HG03342 (cell line): Measurements from ENCODE around the gene PTPRR.

Experiments
- ATAC-seq: cut with Tn5 transposase; IDR thresholded peaks from one replicate; pipeline ENCODE4 v1.9.1; 2021; ENCODE audit warnings: mild to moderate bottlenecking, moderate library complexity; ENCODE audit not compliant: unreplicated experiment

Gene PTPRR, protein sequence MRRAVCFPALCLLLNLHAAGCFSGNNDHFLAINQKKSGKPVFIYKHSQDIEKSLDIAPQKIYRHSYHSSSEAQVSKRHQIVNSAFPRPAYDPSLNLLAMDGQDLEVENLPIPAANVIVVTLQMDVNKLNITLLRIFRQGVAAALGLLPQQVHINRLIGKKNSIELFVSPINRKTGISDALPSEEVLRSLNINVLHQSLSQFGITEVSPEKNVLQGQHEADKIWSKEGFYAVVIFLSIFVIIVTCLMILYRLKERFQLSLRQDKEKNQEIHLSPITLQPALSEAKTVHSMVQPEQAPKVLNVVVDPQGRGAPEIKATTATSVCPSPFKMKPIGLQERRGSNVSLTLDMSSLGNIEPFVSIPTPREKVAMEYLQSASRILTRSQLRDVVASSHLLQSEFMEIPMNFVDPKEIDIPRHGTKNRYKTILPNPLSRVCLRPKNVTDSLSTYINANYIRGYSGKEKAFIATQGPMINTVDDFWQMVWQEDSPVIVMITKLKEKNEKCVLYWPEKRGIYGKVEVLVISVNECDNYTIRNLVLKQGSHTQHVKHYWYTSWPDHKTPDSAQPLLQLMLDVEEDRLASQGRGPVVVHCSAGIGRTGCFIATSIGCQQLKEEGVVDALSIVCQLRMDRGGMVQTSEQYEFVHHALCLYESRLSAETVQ

DNA sequence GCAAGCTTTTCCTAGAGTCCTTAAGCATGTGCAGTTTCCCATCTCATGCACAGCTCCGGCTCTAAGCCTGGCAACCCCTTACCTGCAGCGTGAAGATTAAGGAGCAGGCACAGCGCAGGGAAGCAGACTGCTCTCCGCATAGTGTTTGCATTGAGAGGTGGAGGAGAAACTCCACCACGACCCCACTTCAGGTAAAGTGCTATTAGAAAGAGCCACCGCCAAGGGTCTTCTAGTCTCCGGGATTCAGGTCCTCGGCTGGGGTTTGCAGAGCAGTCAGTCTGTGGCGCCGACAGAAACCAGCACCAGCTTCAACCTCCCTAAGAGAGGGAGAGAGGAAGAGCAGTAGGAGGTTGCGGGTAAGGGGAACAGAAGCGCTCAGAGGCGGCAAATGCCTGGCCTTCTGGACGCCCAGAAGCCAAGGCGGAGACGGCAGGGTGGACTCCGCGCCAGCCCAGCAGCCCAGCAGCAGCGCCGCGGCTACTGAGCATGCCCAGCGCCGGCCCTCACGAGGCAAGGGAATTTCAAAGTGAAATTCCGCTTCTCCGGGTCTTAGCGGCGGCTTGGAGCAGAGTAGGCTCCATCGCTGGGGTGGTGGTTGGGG, at the start of gene PTPRR:
Gene PTPRR (minus strand): TSS at position 488 of the 601 bp plus-strand sequence. CDS start 348 bp downstream, at position 140.
- ATAC-seq, result no peak

DNA sequence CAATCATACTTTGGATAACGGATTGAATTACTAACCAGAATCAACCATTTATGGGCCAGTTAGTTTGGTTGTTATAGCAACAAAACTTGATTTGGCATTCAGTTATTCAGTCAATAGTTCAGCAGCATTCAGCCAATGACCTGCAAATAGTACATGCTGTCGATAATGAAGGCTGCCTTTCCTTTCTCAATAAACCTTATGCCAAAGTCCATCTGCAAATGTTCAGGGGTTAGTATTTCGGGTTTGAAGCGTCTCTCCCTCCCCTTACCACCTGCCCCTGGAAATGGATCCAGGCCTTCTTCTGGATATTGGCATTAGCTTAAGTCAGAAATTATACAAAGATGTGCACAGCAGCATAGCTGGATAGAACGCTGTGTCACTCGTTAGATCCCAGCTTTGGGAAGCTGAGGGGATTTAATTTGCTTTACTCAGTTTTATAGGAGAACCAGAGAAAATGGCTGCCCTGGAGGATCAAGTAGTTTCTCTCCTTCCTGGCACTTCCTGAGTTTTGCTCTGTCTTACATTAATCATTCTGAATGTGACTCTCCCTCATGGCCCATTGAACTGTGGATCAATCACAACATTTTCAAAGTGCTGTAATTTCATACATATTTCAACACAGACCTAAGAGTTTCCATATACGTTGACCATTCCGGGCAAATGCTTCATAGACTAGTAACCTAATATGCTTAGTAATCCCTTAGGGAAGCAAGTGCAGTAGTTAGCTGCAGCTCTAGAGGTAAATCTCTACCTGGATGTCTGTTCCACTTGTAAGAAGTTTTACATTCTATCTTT, 46.7 kb upstream of the PTPRR start:
- ATAC-seq, result no peak

DNA sequence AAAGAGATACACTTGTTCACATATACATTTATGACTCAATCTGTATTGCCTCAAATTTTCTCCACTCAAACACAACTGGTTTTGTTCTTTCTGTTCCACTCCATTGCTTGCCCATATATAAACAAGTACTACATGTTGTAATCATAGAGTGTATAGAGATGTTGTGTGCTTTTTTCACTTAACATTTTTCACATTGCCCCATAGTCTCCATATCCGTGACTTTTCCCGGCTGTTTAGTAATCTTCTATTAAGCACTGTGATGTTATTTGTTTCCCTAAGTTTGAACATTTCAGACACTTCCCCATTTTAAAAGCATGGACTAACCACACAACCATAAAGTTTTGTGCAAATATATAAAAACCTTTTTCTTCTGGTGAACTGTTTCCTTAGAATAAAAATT, 45.5 kb upstream of the PTPRR start:
- ATAC-seq, result no peak

DNA sequence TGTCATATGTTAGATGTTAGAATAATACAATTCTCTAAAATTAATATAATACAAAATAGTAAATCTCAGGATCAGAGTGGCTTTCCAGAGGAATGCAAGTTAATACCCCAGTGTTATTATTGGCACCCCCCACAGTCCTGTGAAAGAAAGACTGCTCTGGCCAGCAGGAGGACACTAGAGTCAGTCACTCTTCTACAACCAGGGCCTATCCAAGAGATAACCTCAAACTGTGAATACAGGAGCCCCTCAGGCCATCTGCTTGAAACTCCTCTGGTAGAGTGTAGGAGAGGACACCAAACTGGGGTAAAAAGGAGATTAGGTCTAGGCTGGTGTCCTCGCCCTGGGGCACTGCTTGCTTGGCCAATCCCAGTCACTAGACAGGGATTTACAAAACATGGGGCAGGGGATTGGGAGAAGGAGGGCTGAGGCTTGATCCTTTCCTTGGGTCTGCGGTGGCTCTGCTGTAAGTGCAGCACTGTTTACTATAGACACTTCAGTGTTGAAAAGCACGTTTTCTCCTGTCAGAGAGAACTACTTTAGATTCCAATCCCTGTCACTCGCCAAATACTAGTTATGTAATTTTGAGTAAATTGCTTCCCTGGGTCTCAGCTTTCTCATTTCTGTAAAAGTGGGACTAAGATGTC, 44.5 kb upstream of the PTPRR start:
- ATAC-seq, result no peak

DNA sequence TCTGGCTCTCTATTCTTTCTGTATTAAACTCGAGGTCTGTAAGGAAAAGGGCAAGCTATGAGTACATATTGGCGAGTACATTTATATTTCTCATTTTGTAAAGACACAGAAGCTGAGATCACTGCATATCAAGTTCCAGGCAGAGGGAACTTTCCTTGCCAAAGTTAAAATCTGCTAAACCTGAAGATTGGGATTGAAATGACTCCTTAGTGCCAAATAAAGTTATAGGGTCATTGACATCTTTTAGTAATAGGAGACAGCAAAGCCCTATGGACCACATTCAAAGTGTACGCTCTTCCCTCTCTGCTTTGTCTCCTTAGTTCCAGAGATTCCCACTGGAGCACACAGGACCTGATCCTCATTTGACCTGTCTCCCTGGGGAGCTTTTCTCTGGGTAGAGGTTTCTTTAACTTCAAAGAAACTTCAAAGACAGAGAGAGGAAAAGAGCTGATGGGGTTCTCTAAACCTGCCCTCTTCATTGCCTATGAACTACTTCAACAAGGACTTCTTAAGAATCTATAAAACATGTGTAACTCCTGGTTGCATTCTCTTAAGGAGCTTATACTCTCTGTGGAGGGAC, 42.6 kb upstream of the PTPRR start:
- no peak for ATAC-seq

DNA sequence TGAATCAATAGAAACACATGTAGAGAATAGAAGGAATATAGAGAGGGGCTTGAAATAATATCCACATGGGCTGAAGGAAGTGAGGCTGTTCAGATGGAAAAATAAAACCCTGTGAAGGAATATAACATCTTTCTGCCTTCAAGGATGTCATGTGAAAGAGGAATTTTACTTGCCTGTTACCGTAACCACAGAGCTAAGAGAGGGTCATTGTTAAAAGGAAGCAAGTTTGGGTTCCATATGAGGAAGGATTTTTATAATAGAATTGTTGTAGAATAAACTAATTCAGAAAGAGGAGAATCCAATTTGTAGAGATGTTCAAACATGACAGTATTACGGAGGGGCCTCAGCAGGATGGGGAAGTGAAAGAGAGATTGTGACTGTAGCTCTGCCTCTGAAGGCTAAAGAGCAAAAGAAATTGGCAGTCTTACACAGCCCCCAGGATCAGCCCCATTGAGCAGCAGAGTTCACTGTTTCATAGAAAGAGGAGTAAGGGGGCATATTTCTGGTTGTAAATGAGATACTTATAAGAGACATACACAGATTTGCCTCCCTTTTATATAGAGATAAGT, 41.8 kb upstream of the PTPRR start:
- peak; percentile 73 for ATAC-seq

DNA sequence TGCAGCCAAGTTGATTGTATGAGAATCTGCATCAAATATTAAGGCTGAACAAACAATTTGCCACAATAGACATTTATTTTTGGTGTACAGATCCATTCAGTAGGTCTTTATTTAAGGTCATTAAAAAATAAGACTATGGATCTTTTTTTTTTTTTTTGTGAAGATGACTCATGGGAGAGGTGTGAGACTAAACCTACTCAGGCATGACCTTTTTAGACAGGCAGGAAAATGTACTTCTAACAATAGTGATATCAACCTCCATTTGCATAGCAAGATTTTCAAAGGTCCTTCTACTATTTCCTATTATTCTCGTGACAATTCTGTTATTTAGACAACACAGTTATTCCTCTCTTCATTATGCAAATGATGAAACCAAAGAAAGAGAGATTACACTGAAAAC, 39.9 kb upstream of the PTPRR start:
- ATAC-seq, result no peak

DNA sequence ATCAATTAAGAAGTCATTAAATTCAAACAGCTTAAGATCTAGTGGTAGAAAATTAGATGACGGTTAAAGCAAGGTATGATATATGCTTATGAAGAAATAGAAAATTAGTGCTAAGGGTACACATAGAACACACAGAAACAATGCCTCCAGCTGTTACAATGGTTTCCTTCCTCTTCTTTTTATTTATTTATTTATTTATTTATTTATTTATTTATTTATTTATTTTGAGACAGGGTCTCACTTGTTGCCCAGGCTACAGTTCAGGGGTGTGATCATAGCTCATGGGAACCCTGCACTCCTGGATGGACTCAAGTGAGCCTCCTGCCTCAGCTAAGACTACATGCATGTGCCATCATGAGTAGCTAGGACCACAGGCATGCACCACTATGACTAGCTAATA, 34.9 kb upstream of the PTPRR start:
- ATAC-seq, result no peak

DNA sequence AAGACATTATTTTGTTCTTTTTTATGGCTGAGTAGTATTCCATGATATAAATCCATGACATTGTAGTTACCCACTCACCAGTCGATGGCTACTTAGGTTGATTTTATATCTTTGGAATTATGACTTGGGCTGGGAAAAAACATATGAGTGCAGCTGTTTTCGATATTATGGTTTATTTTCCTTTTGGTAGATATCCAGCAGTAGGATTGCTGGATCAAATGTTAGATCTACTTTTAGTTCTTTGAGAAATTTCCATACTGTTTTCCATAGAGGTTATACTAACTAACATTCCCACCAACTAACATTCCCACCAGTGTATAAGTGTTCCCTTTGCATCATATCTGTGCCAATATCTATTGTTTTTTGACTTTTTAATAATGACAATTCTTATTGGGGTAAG, 29.9 kb upstream of the PTPRR start:
- no peak for ATAC-seq

DNA sequence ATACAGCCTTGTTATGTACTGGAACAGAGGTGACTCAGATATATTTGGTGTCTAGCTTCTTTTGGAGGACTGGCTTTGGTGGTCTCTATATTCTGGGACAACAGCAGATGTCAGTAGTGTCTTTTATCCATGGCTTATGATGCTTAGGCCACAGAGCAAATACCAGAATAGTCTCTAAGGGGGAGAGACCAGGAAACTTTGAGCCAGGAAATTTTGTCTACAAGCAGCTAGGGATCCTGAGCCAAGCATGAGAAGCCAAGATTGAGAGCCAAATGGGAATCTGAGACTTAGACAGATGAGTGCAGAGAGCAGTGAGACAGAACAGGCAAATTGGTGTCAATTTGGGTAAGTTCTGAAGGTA, 28.4 kb upstream of the PTPRR start:
- ATAC-seq, result no peak

DNA sequence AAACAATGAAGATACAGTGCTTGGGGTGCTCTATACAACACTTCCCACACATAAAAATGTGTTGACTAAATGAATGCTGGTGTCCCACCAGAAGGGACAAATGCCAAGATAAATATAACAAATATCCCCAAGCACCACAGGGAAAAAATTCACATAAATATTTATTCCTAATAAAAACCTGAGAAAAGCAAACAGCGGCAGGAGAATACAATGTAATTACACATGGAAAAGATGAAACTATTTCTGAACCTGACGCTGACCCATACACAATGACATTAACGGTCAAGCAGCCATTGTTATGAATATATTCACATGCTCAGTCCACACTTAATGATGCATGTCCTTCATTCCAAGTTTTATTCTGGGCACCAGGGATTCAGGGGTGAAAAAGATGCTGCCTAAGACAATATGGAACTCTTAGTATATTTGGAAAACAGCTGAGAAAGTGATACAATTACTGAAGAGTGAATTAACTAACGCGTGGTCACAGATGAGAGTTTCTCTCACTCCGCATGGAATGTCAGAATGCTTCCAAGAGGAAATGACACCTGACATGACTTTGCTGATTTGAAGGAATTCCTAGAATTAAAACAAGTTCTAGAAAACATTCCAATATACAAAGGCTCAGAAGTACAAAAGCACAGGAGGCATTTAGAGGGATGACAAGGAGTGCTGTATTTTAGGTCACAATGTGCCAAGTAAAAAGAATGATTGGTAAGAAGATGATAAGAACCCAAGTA, 27.9 kb upstream of the PTPRR start:
- ATAC-seq, result no peak

DNA sequence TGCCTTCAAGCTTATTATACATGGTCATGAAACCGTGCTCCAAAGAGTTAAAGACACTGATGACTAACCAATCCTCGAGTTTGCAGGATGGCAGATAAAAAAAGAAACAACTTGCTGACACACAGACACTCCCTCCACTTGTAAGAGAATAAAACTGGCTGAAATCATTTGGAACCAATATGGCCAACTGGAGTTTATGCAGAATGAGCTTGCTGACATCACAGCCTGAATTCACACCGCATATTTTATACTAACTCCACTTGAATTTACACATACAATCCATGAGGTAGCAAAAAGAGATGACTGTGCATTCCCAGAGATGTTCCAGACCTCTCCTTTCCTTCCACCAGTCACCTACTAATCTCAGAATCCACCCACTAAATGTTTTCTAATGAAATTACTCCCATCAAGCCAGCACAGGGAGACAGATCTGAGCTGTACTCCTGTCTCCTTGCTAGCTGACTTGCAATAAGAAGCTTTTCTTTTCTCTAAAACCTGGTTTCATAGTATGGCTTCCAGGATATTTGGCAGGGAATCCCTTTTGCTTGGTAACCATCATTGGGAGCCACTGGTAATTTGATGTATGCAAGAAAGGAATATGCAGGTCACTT, 15.8 kb upstream of the PTPRR start:
- no peak for ATAC-seq

DNA sequence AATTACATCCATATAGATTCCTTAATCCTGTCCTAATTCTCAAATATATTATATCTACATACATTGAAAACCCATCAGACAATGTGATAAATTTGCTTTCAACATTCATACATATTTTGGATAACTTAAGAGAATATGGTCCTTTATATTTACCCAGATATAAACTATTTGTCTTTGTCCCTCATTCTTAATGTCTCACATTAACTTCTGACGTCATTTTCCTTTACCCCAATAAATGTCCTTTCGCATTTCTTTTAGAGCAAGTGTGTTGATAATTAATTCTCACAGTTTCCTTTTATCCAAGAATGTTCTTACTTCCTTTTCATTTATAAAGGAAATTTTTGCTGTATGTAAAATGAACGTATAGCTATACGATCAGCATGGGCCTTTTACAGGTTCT, 12.6 kb upstream of the PTPRR start:
- no peak for ATAC-seq

DNA sequence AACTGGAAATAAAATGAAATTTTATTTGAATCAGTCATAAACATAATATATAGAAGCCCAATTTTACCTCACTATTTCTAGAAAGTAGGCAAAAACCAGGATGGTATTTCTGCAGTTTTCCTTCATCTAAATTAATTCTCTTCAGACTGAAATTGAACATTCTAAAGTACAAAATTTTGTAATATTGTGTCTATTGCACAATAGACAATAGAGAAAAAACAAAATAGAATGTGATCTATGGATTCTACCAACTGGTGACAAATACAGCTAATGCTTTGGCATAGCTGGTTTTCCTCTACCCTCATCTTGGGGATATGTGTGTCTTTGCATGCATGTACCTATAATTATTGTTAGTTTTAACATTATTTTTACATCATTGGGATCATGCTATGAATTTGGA, 8.5 kb upstream of the PTPRR start:
- no peak for ATAC-seq

DNA sequence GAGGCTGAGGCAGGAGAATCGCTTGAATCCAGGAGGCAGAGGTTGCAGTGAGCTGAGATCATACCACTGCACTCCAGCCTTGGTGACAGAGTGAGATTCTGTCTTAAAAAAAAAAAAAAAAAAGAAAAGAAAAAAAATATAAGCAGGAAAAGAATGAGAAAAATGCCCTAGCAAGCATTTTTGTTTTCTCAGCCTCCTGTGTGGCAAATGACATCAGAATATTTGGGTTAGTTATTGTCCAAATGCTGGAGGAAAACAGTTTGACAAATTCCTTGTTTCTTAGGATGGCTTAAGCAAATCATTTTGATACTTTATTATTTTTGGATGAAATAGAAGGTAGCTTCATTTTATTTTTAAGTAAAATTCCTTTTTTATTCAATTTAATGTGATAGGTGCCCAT, 7.5 kb upstream of the PTPRR start:
- no peak for ATAC-seq

DNA sequence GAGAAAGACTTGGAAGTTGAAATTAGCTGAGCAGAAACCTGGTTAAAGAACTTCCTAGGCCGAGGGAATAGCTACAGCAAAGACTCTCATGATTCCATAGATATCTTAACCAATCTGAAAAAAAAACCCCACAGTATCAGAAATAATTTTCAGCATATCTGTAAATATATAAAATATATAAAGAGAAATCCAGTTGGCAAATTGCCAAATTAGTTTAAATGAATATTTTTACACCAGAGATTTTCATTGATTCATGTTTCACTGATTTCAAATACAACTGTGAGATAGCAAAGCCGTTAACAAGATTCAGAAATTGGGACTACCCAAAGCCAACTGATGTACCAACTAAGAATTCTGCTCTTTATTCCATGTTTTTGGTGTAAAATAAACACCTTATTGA, 6.8 kb upstream of the PTPRR start:
- no peak for ATAC-seq

DNA sequence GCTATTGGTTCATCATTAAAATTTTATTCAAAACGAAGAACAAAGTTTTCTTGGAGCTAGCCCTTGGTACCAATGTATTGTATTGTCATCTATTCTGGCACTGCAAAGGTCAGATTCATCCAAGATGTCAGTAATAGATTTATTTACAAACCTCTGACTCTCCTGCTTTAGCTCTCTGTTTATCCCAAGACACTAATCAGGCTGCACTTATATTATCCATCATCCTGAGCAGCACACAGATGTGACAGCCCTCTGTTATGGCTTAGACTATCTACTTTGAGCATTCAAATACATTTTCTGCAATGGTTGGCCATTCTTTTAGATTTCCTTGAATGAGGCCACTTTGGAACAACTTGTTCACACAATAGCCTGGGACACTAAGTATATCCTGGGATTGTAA, 5.0 kb upstream of the PTPRR start:
- ATAC-seq, result no peak

DNA sequence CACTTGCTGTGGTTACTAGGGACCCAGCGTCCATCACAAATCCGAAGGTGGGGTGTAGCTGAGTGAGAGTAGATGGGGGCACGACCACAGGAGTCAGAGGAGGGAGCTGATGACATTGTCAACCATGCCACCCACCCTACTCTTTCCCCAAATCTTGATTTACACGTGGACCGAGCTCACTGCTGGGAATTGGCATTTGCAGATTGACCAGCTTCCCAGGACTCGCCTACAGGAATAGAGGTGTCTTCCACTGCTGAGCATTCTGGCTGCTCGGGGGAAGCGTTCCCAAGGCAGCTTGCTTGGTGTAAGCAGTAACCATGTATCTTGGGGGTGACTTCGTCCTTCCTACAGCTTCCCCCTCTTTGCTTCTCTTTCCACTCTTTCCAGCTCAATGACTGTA, 353 bp upstream of the PTPRR start:
- ATAC-seq, result no peak

DNA sequence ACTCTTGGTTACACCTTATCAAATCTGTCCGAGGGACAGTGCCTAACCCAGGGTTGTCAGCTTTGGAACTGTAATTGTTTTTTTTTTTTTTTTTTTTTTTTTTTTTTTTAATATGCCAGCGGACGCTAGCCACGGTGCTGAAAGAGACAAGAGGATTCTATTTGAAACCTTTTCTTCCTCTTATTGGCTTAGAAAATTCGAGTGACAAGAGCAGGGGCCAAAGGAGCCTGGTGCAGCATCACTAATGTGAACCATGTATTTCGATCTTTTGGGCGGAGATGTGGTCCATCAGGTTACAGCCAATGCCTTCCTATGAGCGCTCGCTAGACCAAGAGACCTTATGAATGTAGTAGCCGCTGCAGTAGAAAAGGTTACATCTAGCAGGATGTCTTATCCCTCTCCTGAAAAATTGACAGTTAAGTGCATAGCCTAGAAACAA, 922 bp downstream of the PTPRR start:
- no peak for ATAC-seq
